Prostate gland (tissue), 2 donors: ENCODE data around the gene PZP.

Experiments used
- CTCF ChIP-seq, 4 experiments: fragments of 200-600 bp in 2 of 4; fragments of 450-650 bp in 2 of 4; sonication (generic) in 2 of 4; IDR thresholded peaks; 1 replicate in 3 of 4; 2 replicates in 1 of 4; pipeline ENCODE4 v1.5.1; 2016 to 2019; ENCODE audit warnings: antibody characterized with exemption in 4 of 4, mild to moderate bottlenecking in 2 of 4, moderate library complexity in 2 of 4
- POLR2A ChIP-seq: fragments of 450-650 bp; IDR thresholded peaks from one replicate; pipeline ENCODE4 v1.6.1; 2016; ENCODE audit warnings: antibody characterized with exemption, mild to moderate bottlenecking
- POLR2AphosphoS5 ChIP-seq: sonication (generic); formaldehyde crosslinking; IDR thresholded peaks from one replicate; pipeline ENCODE4 v1.6.1; 2017; ENCODE audit warnings: antibody characterized with exemption

GRCh38 chr12:9148926-9149325 is 59.3 kb downstream of the PZP start:
- TF ChIP-seq CTCF (IDR thresholded peaks at IDR 0.05) (no peak), POLR2AphosphoS5 (no peak), POLR2A (no peak)
